HL-60 (cell line): ENCODE measurements around the gene LIN37.
A peak's percentile ranks its signal among the peaks of the same experiment; 100 is the strongest.

Experiments used
- CTCF ChIP-seq: IDR thresholded peaks from one replicate; pipeline ENCODE4 v1.5.1; 2011; ENCODE audit warnings: low read length, control low read depth, inconsistent platforms; ENCODE audit not compliant: insufficient read depth
- POLR2AphosphoS5 ChIP-seq: IDR thresholded peaks from 2 replicates; pipeline ENCODE4 v1.6.1; 2012; ENCODE audit warnings: low read depth

GRCh38 chr19:35736913-35737886 lies 11.2 kb upstream of the LIN37 start:
- no peak for TF ChIP-seq CTCF
- TF ChIP-seq POLR2AphosphoS5 = 0 out of 2 replicates have a peak, but pooled peaks have one; percentile 3
